HG02763 (cell line): Measurements from ENCODE around the gene ZDHHC23.

Experiments
- ATAC-seq: cut with Tn5 transposase; IDR thresholded peaks from one replicate; pipeline ENCODE4 v1.9.1; 2021; ENCODE audit warnings: mild to moderate bottlenecking, moderate library complexity; ENCODE audit not compliant: unreplicated experiment

ZDHHC23 gene

GRCh38 chr3:113947372-113948014 lies at the start of gene ZDHHC23:
Gene ZDHHC23, plus strand, starts transcription at chr3:113948013. Its CDS starts 790 bp downstream, at chr3:113948803.
- peak; percentile 80 for ATAC-seq

GRCh38 chr3:113898892-113899291 lies 48.9 kb upstream of the ZDHHC23 start:
- no peak for ATAC-seq

- ATAC-seq, result no peak
Observed at GRCh38 chr3:113906568-113907140, 41.2 kb upstream of the ZDHHC23 start.

- no peak for ATAC-seq
Observed at GRCh38 chr3:113908133-113908532, 39.7 kb upstream of the ZDHHC23 start.

- no peak for ATAC-seq
Observed at GRCh38 chr3:113910966-113911365, 36.8 kb upstream of the ZDHHC23 start.

- ATAC-seq, result peak; percentile 91
Observed at GRCh38 chr3:113912552-113913236, 35.1 kb upstream of the ZDHHC23 start.

- ATAC-seq, result no peak
Observed at GRCh38 chr3:113914646-113915045, 33.2 kb upstream of the ZDHHC23 start.

GRCh38 chr3:113927556-113927955 lies 20.3 kb upstream of the ZDHHC23 start:
- no peak for ATAC-seq

- ATAC-seq, result no peak
Observed at GRCh38 chr3:113946831-113947230, 982 bp upstream of the ZDHHC23 start.

GRCh38 chr3:113948015-113948917 lies 453 bp downstream of the ZDHHC23 start:
- ATAC-seq, result peak; percentile 41

- no peak for ATAC-seq
Observed at GRCh38 chr3:113952921-113953320, 5.1 kb downstream of the ZDHHC23 start.

GRCh38 chr3:113953677-113954076 lies 5.9 kb downstream of the ZDHHC23 start:
- no peak for ATAC-seq

- ATAC-seq, result no peak
Observed at GRCh38 chr3:113954091-113954685, 6.4 kb downstream of the ZDHHC23 start.

- no peak for ATAC-seq
Observed at GRCh38 chr3:113963879-113964278, 16.1 kb downstream of the ZDHHC23 start.

- no peak for ATAC-seq
Observed at GRCh38 chr3:113966172-113966571, 18.4 kb downstream of the ZDHHC23 start.

GRCh38 chr3:113968986-113969385 lies 21.2 kb downstream of the ZDHHC23 start:
- ATAC-seq, result no peak

GRCh38 chr3:113977822-113978221 lies 30.0 kb downstream of the ZDHHC23 start:
- ATAC-seq, result no peak

GRCh38 chr3:113979916-113980315 lies 32.1 kb downstream of the ZDHHC23 start:
- ATAC-seq, result no peak

GRCh38 chr3:113981803-113982202 lies 34.0 kb downstream of the ZDHHC23 start:
- ATAC-seq, result no peak

- ATAC-seq, result no peak
Observed at GRCh38 chr3:113983544-113983943, 35.7 kb downstream of the ZDHHC23 start.

- peak; percentile 60 for ATAC-seq
Observed at GRCh38 chr3:113985541-113985940, 37.7 kb downstream of the ZDHHC23 start.
